Panc1 (cell line): ENCODE data around the gene NKX2-2.

Experiments used
- CTCF ChIP-seq: fragments of 450-650 bp; IDR thresholded peaks from 2 replicates; pipeline ENCODE4 v1.5.1; 2017; ENCODE audit warnings: mild to moderate bottlenecking
- POLR2AphosphoS5 ChIP-seq: IDR thresholded peaks from 2 replicates; pipeline ENCODE4 v1.6.1; 2012; ENCODE audit warnings: mild to moderate bottlenecking, low read depth, low read length, moderate library complexity
- REST ChIP-seq, 2 experiments: IDR thresholded peaks; 2 replicates each; pipeline ENCODE4 v1.6.1; 2011 to 2012; ENCODE audit warnings: low read depth in 2 of 2, control low read depth in 1 of 2, low read length in 1 of 2, mild to moderate bottlenecking in 1 of 2, moderate library complexity in 1 of 2; ENCODE audit not compliant: insufficient read depth in 1 of 2
- TCF7L2 ChIP-seq: IDR thresholded peaks from 2 replicates; pipeline ENCODE4 v1.6.1; 2011; ENCODE audit warnings: mild to moderate bottlenecking, low read depth, low read length, inconsistent platforms

GRCh38 chr20:21509597-21510371, 4.1 kb downstream of the NKX2-2 start:
- TF ChIP-seq POLR2AphosphoS5, result no peak
- TF ChIP-seq CTCF, result no peak
- TF ChIP-seq REST (IDR thresholded peaks at IDR 0.05; ENCODE audit: insufficient read depth in 1 of 2, low read depth in 2 of 2, low read length in 1 of 2), result no peak
- no peak for TF ChIP-seq TCF7L2
